GM21576 (cell line): ENCODE measurements around the gene TM4SF20.

Source experiments
- ATAC-seq: cut with Tn5 transposase; IDR thresholded peaks from one replicate; pipeline ENCODE4 v1.9.1; 2021; ENCODE audit warnings: mild to moderate bottlenecking, moderate library complexity; ENCODE audit not compliant: unreplicated experiment

TM4SF20 gene, protein sequence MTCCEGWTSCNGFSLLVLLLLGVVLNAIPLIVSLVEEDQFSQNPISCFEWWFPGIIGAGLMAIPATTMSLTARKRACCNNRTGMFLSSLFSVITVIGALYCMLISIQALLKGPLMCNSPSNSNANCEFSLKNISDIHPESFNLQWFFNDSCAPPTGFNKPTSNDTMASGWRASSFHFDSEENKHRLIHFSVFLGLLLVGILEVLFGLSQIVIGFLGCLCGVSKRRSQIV

DNA sequence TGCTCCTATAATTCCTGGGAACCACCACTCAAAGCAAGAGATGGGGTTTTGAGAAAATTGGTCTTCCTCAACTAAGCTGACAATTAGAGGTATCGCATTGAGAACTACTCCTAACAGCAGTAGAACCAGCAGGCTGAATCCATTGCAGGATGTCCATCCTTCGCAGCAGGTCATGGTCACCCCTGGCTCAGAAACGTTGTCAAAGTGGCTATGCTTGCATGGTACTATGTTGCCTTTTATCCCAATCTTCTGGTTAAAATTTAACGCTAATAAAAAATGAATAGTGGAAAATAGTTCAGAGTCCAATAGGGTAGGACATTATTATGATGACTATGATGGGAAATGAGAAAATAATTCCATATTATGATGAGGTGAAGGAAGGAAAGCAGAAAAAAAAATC is at the start of gene TM4SF20:
TM4SF20 (minus strand) TSS at position 212 of the 400 bp plus-strand sequence; CDS start at position 174, 38 bp downstream.
- ATAC-seq, result no peak

- no peak for ATAC-seq
Measured at GRCh38 chr2:227428731-227429285, 49.7 kb upstream of the TM4SF20 start.

DNA sequence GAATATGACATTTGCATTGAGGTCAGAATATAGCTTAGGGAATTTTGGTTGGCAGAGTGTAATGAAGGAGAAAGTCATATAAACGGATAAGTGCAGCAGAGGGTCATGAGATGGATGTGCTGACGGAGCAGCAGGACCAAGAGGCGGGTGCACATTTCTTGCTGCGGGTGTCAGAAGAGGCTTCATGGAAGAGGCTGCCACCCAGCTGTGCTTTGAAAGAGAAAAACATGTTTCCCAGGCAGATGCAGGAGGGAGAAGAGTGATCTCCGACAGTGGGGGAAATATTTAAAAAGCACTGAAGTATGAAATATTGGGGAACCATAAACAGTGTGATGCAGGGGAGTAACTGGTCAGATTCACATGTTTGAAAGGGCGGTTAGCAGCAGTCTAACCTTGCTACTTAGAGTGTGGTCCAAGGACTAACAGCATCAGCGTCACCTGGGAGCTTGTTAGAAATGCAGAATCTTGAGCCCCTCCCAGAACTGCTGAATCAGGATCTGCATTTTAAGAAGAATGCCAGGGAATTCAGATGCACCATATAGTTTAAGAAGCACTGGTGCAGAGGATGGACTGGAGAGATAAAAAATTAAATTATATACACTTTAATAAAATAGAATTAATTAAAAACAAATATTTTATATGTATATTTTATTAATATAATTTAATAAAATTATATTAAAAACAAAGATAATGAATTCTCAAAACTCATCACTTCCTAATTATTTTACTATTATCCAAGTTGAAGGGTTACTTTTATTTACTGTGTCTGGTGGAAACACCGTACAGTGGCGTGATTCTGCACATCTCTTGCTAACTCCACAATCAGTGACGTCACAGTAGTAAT is 44.8 kb upstream of the TM4SF20 start:
- no peak for ATAC-seq

DNA sequence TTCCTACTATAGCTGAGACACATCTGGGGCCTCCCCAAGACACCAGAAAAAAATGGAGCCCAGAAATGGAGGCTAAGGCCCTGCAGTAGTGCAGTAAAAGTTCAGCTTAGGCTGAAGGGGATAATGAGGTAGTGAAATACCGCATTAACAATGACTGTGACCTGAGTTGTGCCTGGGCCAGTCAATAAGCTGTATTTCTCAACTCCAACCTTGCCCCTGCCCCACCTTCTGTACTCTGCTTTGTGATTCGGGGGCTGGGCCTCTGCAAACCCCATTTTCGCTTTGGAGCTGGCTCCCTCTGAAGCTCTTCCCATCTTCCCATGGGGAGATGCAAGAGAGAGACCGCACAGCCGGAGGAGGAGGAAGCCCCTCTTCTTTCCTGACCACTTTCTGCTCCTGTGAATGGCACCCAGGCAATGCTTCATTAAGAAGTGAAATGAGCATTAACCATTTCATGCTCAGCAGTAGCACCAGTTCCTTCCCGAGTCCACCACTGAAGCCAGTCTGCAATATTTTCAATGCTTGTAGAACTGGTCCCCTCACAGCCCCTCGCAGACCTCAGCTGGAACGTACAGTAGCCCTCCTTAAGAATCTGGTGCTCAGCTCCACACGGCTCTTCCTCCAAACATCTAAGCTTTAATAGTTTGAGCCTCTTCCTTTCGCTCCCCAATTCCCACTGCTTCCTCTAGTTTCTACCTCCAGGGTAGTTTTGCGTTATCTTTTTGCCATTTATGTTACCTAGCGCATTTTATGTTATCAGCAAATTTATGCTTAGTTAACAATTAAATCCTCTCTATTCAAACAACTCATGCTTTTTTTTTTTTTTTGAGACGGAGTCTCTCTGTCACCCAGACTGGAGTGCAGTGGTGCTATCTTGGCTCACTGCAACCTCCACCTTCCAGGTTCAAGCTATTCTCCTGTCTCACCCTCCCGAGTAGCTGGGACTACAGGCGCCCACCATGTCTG is 41.3 kb upstream of the TM4SF20 start:
- no peak for ATAC-seq

DNA sequence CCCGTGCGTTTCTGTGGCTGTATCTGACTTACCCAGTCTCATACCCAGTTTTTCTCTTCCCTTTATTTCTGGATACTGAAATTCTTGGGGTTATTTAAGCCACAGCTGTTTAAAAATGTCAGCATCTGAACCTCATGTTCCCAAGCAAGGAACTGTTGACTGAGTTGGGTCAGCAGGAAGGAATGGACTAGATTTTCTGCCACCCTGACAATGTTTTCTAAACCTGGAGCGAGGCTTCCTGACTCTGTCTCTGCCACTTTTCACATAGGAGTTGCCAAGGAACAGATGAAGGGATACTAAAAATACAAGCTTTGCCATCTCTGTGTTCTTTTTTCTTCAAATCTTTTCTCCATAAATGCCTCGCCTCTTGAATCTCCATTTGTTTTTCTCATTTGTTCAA is 37.6 kb upstream of the TM4SF20 start:
- ATAC-seq, result no peak

- ATAC-seq, result peak; percentile 38
Measured at GRCh38 chr2:227415538-227416424, 36.7 kb upstream of the TM4SF20 start.

GRCh38 chr2:227414846-227415245 is 35.7 kb upstream of the TM4SF20 start:
- ATAC-seq, result no peak

- no peak for ATAC-seq
Measured at GRCh38 chr2:227413371-227413770, 34.3 kb upstream of the TM4SF20 start.

DNA sequence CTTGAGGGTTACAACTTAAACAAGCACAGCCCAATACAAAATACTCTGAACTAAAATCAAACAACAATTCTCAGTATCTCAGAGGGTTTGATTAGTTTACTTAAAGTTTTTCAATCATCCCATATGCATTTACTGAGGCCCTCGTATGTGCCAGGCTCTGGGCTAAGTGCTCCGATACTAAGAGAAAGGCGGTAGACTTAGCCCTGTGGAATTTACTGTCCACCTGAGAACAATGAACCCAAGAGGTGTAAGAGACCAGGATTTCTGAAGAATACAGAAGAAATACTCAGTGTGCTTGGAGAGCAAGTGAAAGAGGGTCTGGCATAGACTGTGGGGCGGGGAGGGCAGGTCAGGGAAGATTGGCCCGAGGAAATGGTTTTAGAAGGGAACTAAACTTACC is 33.8 kb upstream of the TM4SF20 start:
- ATAC-seq, result no peak

DNA sequence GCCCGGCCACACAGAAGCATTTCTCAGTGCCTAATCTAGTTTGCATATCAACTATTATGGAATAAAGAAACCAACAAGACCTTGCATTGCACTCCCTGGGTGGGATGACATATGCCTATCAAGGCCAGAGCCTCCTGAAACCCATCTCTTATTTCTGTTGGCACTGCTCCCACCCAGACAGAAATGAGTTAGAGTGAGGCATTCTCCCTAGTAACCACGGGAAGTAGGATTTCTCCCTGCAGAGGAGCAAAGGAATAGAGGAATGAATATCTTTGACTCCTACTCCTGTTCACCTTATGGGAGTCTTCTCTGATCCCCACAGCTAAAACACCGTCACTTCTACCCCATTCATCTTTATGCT is 32.9 kb upstream of the TM4SF20 start:
- no peak for ATAC-seq

DNA sequence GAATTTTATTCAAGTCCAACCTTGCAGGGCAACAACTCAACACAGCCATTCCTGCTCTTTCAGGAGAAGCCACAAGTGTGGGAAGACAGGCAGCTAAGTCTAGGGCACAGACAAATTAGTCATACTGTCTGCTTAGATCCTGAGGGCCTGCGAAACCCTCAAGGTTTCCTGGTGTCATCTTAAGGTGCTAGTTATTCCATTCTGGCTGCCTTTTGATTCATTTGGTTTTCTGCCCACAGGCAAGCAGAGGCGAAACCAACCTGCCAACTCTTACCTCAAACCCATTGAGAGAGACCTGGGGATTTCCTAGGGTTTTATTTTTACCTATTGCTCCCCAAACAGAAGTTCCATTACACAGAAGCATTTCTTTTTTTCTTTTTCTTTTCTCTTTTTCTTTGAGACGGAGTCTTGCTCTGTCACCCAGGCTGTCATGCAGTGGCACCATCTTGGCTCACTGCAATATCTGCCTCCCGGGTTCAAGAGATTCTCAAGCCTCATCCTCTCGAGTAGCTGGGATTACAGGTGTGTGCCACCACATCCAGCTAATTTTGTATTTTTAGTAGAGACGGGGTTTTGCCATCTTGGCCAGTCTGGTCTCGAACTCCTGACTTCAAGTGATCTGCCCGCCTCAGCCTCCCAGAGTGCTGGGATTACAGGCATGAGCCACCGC is 32.3 kb upstream of the TM4SF20 start:
- ATAC-seq, result peak; percentile 73

DNA sequence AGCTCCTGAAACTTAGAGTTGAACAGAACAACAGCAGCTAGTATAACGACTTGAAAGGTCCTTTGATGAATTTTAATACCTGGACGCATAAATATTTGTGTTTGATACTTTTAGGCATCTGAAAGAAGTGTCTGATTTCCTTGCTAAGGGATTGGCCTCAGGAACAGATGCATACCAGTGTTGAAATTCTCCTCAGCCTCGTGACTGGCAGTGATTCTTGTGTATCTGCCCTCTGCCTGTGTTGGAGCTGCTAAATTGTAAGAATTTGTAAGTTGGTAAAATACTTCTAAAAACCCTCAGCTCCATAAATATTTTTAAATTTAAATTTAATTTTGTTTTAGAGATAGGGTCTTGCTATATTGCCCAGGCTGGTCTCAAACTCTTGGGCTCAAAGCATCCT is 31.1 kb upstream of the TM4SF20 start:
- no peak for ATAC-seq

DNA sequence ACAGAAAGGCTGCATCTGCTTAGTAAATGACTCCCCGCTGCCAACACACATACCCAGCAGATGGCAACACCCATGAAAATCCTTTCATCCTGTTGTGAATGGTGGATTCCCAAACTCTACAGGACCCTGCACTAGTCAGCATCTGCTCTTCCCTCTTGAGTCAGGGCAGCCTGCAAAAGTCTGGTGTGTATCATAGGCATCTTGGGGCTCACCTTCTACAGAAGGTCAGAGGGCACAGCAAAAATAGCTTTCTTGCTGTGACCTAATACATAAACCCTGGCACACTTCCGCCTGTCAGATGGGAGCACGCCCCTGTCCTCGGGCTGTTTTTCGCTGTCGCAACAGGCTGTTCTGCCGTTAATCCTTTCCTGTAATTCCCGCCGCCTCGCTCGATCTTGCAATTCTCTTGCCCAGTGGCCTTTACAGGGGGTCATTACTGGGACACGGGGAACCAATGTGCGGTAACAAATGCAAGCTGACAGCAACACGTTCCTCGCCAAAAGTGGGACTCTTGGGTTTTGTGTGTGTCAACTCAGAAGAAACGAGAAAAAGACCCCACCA is 28.6 kb upstream of the TM4SF20 start:
- no peak for ATAC-seq

GRCh38 chr2:227406177-227407031 is 27.3 kb upstream of the TM4SF20 start:
- ATAC-seq, result peak; percentile 57

DNA sequence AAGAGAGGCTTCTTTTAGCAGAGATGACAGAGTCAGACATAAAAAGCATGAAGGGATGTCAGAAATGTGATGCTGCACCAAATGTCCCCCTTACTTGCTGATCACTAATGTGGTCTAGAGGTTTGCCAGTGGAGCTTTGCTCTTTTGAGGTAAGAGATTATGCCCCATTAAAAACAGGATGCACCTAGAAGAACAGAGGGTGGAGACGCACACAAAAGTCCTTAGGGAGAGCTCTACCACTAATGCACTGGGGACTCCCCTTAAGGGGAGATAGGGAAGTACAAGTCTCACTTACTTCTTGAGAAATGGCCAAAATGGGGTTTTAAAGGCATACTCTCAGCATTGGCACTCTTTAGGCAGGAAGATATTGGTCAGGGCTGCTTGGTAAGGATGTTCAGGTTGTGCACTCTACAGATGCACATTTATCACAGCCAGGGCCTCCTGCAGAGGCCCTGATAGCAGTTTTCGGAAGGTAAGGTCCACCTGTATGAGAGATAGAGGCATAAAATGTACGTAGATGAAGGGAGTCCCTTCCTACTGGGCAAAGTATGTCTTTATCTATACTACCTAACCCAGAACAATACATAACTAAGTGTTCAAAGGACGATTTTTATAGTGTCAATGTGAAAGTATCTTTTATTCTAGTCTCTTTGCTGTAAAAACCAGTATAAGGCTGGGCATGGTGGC is 25.6 kb upstream of the TM4SF20 start:
- no peak for ATAC-seq

GRCh38 chr2:227402959-227403358 is 23.9 kb upstream of the TM4SF20 start:
- ATAC-seq, result no peak

- ATAC-seq, result no peak
Measured at GRCh38 chr2:227402321-227402720, 23.2 kb upstream of the TM4SF20 start.

DNA sequence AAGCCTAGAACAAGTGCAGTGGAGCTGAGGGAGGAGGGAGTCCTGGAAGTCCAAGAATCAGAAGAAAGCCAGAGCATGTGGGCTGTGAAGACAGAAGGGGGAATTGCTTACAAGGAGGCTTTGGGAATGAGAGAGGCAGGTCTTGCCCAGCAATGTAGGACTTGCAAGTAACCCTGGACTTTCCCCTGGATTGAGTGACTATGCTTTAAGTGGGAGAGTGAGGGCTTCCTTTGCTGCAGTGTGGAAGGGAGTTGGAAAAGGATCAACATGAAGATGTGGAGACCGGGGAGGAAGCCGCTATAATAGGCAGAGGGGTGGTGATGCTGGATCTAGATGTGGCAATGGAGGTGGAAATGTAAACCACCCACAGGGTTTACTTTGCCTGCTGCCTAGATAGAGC is 22.4 kb upstream of the TM4SF20 start:
- ATAC-seq, result no peak
